ENCODE measurements around the gene ALG12. TPM values are rescaled to one million over a fixed set of nuclear protein-coding genes. Genes with fewer than 3 reads are reported as not detected.
"Not testable (repeated sequence)": the region's sequence is repeated elsewhere in the genome, so short reads cannot be mapped to it uniquely, and the experiment has no call there.

Gene ALG12
- polyA plus RNA-seq, 3 donors, result 5.3 to 9.6 (median 9.3) TPM

GRCh38 chr22:49948958-49949913, 31.0 kb upstream of the ALG12 start:
- no peak overlapping the region for H3K27ac ChIP-seq (ENCODE audit: low read depth, low read length)
- 37 to 90% (median 77%) methylated on average over 37 to 42 of the region's 42 CpGs for WGBS, 3 donors

GRCh38 chr22:49948116-49948957, 30.1 kb upstream of the ALG12 start:
- no peak overlapping the region for H3K27ac ChIP-seq (ENCODE audit: low read depth, low read length)
- 36 to 86% (median 82%) methylated on average over 21 to 23 of the region's 23 CpGs for WGBS, 3 donors

GRCh38 chr22:49947296-49947622, 29.0 kb upstream of the ALG12 start:
- no peak overlapping the region for H3K27ac ChIP-seq (ENCODE audit: low read depth, low read length)
- 57 to 86% (median 74%) methylated on average over 6 of the region's 6 CpGs for WGBS, 3 donors

- 60 to 90% (median 86%) methylated on average over 17 of the region's 17 CpGs for WGBS, 3 donors
- H3K27ac ChIP-seq (ENCODE audit: low read depth, low read length), result no peak overlapping the region
Measured at GRCh38 chr22:49946612-49947295, 28.5 kb upstream of the ALG12 start.

- not testable (repeated sequence) for H3K27ac ChIP-seq (ENCODE audit: low read depth, low read length)
- WGBS, 3 donors, result 76 to 84% (median 83%) methylated on average over 17 of the region's 17 CpGs
Measured at GRCh38 chr22:49945042-49945794, 27.0 kb upstream of the ALG12 start.

GRCh38 chr22:49944399-49944891, 26.2 kb upstream of the ALG12 start:
- 91 to 95% (median 93%) methylated on average over 13 of the region's 13 CpGs for WGBS, 3 donors
- no peak overlapping the region for H3K27ac ChIP-seq (ENCODE audit: low read depth, low read length)

- WGBS, 3 donors, result 86 to 90% (median 89%) methylated on average over 24 to 25 of the region's 25 CpGs
Measured at GRCh38 chr22:49943771-49944398, 25.6 kb upstream of the ALG12 start.

GRCh38 chr22:49943405-49943765, 25.1 kb upstream of the ALG12 start:
- 84 to 91% (median 88%) methylated on average over 11 of the region's 11 CpGs for WGBS, 3 donors
- no peak overlapping the region for H3K27ac ChIP-seq (ENCODE audit: low read depth, low read length)

More at GRCh38 chr22:49943771-49944398, 25.6 kb upstream of the ALG12 start:
- H3K27ac ChIP-seq (ENCODE audit: low read depth, low read length), result no peak overlapping the region

GRCh38 chr22:49942565-49943404, 24.5 kb upstream of the ALG12 start:
- WGBS, 3 donors, result 84 to 94% (median 88%) methylated on average over 20 to 21 of the region's 21 CpGs
- no peak overlapping the region for H3K27ac ChIP-seq (ENCODE audit: low read depth, low read length)

GRCh38 chr22:49941507-49942316, 23.5 kb upstream of the ALG12 start:
- no peak overlapping the region for H3K27ac ChIP-seq (ENCODE audit: low read depth, low read length)
- 90 to 95% (median 95%) methylated on average over 17 of the region's 17 CpGs for WGBS, 3 donors

GRCh38 chr22:49938565-49939136, 20.4 kb upstream of the ALG12 start:
- 67 to 88% (median 85%) methylated on average over 19 of the region's 19 CpGs for WGBS, 3 donors
- H3K27ac ChIP-seq (ENCODE audit: low read depth, low read length), result no peak overlapping the region

- 75 to 88% (median 79%) methylated on average over 26 to 27 of the region's 27 CpGs for WGBS, 3 donors
- H3K27ac ChIP-seq (ENCODE audit: low read depth, low read length), result no peak overlapping the region
Measured at GRCh38 chr22:49937758-49938564, 19.7 kb upstream of the ALG12 start.

GRCh38 chr22:49936973-49937757, 18.9 kb upstream of the ALG12 start:
- H3K27ac ChIP-seq (ENCODE audit: low read depth, low read length), result peak overlapping the region; percentile 69
- 48 to 52% (median 51%) methylated on average over 17 to 21 of the region's 21 CpGs for WGBS, 3 donors
